Esophagus muscularis mucosa (tissue), 4 donors: ENCODE results near the gene CALHM3. TPM values are rescaled to one million over a fixed set of nuclear protein-coding genes. Genes with fewer than 3 reads are reported as not detected.

Source experiments
- DNase-seq: peaks from one replicate; pipeline ENCODE4 v3.0.0-alpha.2; 2017; ENCODE audit errors: extremely low spot score
- H3K27ac ChIP-seq, 4 donors: fragments of 200-600 bp; sonication (generic); replicated peaks in 1 of 4; 1 replicate in 3 of 4; 2 replicates in 1 of 4; pipeline ENCODE4 v1.5.1; 2016 to 2019; ENCODE audit warnings: mild to moderate bottlenecking in 1 of 4
- H3K27me3 ChIP-seq, 4 donors: fragments of 200-600 bp; sonication (generic); one replicate each; pipeline versions ENCODE4 v1.5.1 to v1.6.0; 2016 to 2019
- H3K36me3 ChIP-seq, 4 donors: fragments of 200-600 bp; sonication (generic); one replicate each; pipeline ENCODE4 v1.5.1; 2016 to 2019
- H3K4me1 ChIP-seq, 4 donors: fragments of 200-600 bp; sonication (generic); one replicate each; pipeline ENCODE4 v1.5.1; 2016 to 2019
- H3K4me3 ChIP-seq, 4 donors: fragments of 200-600 bp; sonication (generic); 1 replicate in 2 of 4; 2 replicates in 2 of 4; pipeline ENCODE4 v1.5.1; 2016 to 2019; ENCODE audit warnings: mild to moderate bottlenecking in 4 of 4, moderate library complexity in 1 of 4
- H3K9me3 ChIP-seq, 4 donors: fragments of 200-600 bp; sonication (generic); 1 replicate in 3 of 4; 2 replicates in 1 of 4; pipeline ENCODE4 v1.5.1; 2016 to 2019
- CTCF ChIP-seq, 3 experiments: fragments of 200-600 bp in 2 of 3; fragments of 450-650 bp in 1 of 3; sonication (generic) in 2 of 3; IDR thresholded peaks; one replicate each; pipeline ENCODE4 v1.5.1; 2017 to 2019; ENCODE audit warnings: antibody characterized with exemption in 3 of 3, mild to moderate bottlenecking in 2 of 3, moderate library complexity in 1 of 3
- EP300 ChIP-seq: sonication (generic); formaldehyde crosslinking; IDR thresholded peaks from one replicate; pipeline ENCODE4 v1.6.1; 2017; ENCODE audit warnings: antibody characterized with exemption
- POLR2A ChIP-seq: fragments of 450-650 bp; IDR thresholded peaks from one replicate; pipeline ENCODE4 v1.6.1; 2017; ENCODE audit warnings: antibody characterized with exemption, moderate library complexity, mild to moderate bottlenecking, low read depth
- POLR2AphosphoS5 ChIP-seq, 2 donors: sonication (generic); formaldehyde crosslinking; IDR thresholded peaks; one replicate each; pipeline ENCODE4 v1.6.1; 2017; ENCODE audit warnings: antibody characterized with exemption in 2 of 2
- WGBS: methylation state at CpG from one replicate; pipeline ENCODE4 v1.1.5; 2018; 5-methylcytosine and 5-hydroxymethylcytosine counted together
- intact Hi-C: fragments of 100-400 bp; cut with DNase I; formaldehyde crosslinking; loops from one replicate; pipeline ENCODE4 v1.15.1; 2023
- total RNA-seq, 4 donors: library from RNA; depleted of rRNA; stranded (reverse); fragments of >200 nt; gene quantifications; one replicate each; pipeline versions ENCODE4 v1.1.0 to v1.2.1, GENCODE V29; 2016

CALHM3 gene
- total RNA-seq, 4 donors from 2014 or later: not detected

- TF ChIP-seq EP300 (no peak), POLR2AphosphoS5 (IDR thresholded peaks at IDR 0.05) (no peak), CTCF (IDR thresholded peaks at IDR 0.05) (no peak), POLR2A (no peak)
- WGBS: 96% methylated on average over 8 of the region's 8 CpGs
- no peak for DNase-seq
- H3K4me1 ChIP-seq: peaks cover 27 to 35% (median 32%) of the 10 kb centered on the region in 4 donors
- H3K9me3 ChIP-seq: no peaks in the 10 kb centered on the region
- H3K36me3 ChIP-seq: peaks cover 17 to 100% (median 99%) of the 10 kb centered on the region in 4 donors
- intact Hi-C loops: no loop called here
- no peak overlapping the region for H3K4me3 ChIP-seq
- H3K27ac ChIP-seq: no peak overlapping the region
- no peaks in the 10 kb centered on the region for H3K27me3 ChIP-seq
Observed at GRCh38 chr10:103441206-103441605, 37.8 kb downstream of the CALHM3 start.

GRCh38 chr10:103440416-103440815, 38.6 kb downstream of the CALHM3 start:
- DNase-seq: no peak
- WGBS: 92% methylated on average over 14 of the region's 14 CpGs
- no peak for TF ChIP-seq POLR2AphosphoS5 (IDR thresholded peaks at IDR 0.05)
- no peak for TF ChIP-seq POLR2A
- TF ChIP-seq CTCF (IDR thresholded peaks at IDR 0.05): no peak
- no peak for TF ChIP-seq EP300
- intact Hi-C loops: no loop called here
- peaks cover 22 to 100% (median 98%) of the 10 kb centered on the region in 4 donors for H3K36me3 ChIP-seq
- no peaks in the 10 kb centered on the region for H3K9me3 ChIP-seq
- H3K4me1 ChIP-seq: peaks cover 19 to 29% (median 24%) of the 10 kb centered on the region in 4 donors
- no peaks in the 10 kb centered on the region for H3K27me3 ChIP-seq
- no peak overlapping the region for H3K4me3 ChIP-seq
- H3K27ac ChIP-seq: no peak overlapping the region

GRCh38 chr10:103439776-103440175, 39.3 kb downstream of the CALHM3 start:
- TF ChIP-seq EP300 (no peak), POLR2AphosphoS5 (IDR thresholded peaks at IDR 0.05) (no peak), POLR2A (no peak), CTCF (IDR thresholded peaks at IDR 0.05) (no peak)
- no peaks in the 10 kb centered on the region for H3K27me3 ChIP-seq
- peaks cover 23 to 100% (median 96%) of the 10 kb centered on the region in 4 donors for H3K36me3 ChIP-seq
- H3K27ac ChIP-seq: no peak overlapping the region
- intact Hi-C loops: no loop called here
- no peak overlapping the region for H3K4me3 ChIP-seq
- H3K9me3 ChIP-seq: no peaks in the 10 kb centered on the region
- no peak for DNase-seq
- 85% methylated on average over 4 of the region's 4 CpGs for WGBS
- peaks cover 12 to 22% (median 18%) of the 10 kb centered on the region in 4 donors for H3K4me1 ChIP-seq

- H3K4me3 ChIP-seq: no peak overlapping the region
- intact Hi-C loops: no loop called here
- no peak for TF ChIP-seq EP300
- TF ChIP-seq POLR2A: no peak
- no peak for TF ChIP-seq CTCF (IDR thresholded peaks at IDR 0.05)
- TF ChIP-seq POLR2AphosphoS5 (IDR thresholded peaks at IDR 0.05): no peak
- H3K4me1 ChIP-seq: peaks cover 0 to 7% (median 3%) of the 10 kb centered on the region in 4 donors
- H3K9me3 ChIP-seq: no peaks in the 10 kb centered on the region
- H3K27me3 ChIP-seq: no peaks in the 10 kb centered on the region
- DNase-seq: no peak
- no peak overlapping the region for H3K27ac ChIP-seq
- WGBS: 87% methylated on average over 2 of the region's 2 CpGs
- peaks cover 22 to 95% (median 82%) of the 10 kb centered on the region in 4 donors for H3K36me3 ChIP-seq
Observed at GRCh38 chr10:103433858-103434257, 45.2 kb downstream of the CALHM3 start.

- H3K27ac ChIP-seq: peak overlapping the region in 1 of 4 donors; percentile 5
- H3K4me1 ChIP-seq: peaks cover 0 to 7% (median 3%) of the 10 kb centered on the region in 4 donors
- 72% methylated on average over 8 of the region's 8 CpGs for WGBS
- no peaks in the 10 kb centered on the region for H3K9me3 ChIP-seq
- TF ChIP-seq POLR2A: no peak
- no peak for TF ChIP-seq EP300
- no peak for TF ChIP-seq POLR2AphosphoS5 (IDR thresholded peaks at IDR 0.05)
- no peak for TF ChIP-seq CTCF (IDR thresholded peaks at IDR 0.05)
- H3K36me3 ChIP-seq: peaks cover 17 to 95% (median 79%) of the 10 kb centered on the region in 4 donors
- DNase-seq: no peak
- intact Hi-C loops: no loop called here
- H3K4me3 ChIP-seq: no peak overlapping the region
- no peaks in the 10 kb centered on the region for H3K27me3 ChIP-seq
Observed at GRCh38 chr10:103431902-103432301, 47.1 kb downstream of the CALHM3 start.
